GM21723 (cell line): ENCODE data around the gene COL18A1.
"Not testable (repeated sequence)": the region's sequence is repeated elsewhere in the genome, so short reads cannot be mapped to it uniquely, and the experiment has no call there.

Experiments
- ATAC-seq: cut with Tn5 transposase; IDR thresholded peaks from one replicate; pipeline ENCODE4 v1.9.1; 2021; ENCODE audit warnings: mild to moderate bottlenecking, moderate library complexity; ENCODE audit not compliant: unreplicated experiment

The COL18A1 gene

GRCh38 chr21:45513003-45513717 lies 108.2 kb downstream of the COL18A1 start:
- ATAC-seq: no peak

- ATAC-seq: no peak
These were observed 108.9 kb downstream of the COL18A1 start for GRCh38 chr21:45513741-45514310.

- no peak for ATAC-seq
These were observed 109.5 kb downstream of the COL18A1 start for GRCh38 chr21:45514311-45515021.

DNA sequence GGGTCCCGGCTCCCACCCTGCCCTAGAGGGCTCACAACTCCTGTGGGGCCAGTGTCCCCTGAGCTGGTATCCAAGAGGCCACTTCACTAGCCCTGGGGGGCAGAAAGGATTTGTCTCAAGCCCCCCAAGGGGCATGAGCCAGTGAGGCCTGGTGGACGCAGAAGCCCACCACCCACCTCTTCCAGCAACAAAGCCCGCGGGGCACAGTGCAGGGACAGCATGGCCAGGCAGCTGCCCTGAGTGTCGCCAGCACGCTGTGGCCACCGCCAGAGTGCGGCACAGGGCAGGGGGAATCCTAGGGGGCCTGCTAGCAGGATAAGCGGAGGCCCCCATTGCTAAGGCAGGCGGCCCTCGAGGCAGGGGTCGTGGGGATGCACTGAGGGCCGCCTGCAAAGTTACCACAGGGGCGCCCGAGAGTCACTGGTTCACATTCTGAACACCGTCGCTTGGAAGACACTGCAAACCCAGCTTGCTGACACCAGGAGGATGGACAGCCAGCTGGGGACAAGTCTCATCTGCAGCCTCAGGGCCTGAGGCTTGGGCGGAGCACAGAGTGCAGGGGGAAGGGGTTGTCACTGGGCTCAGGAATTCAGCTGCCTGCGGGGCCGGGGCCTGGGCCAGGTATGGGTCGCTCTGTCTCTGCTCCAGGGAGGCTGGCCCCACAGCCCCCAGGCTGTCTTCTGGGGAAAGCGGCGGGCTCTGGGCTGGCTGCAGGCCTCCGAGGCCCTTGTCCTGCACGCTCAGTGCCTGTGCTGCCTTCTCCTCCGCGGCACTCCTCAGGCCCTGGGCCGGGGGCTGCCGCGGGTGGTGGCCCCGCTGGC lies 110.5 kb downstream of the COL18A1 start:
- ATAC-seq: no peak

DNA sequence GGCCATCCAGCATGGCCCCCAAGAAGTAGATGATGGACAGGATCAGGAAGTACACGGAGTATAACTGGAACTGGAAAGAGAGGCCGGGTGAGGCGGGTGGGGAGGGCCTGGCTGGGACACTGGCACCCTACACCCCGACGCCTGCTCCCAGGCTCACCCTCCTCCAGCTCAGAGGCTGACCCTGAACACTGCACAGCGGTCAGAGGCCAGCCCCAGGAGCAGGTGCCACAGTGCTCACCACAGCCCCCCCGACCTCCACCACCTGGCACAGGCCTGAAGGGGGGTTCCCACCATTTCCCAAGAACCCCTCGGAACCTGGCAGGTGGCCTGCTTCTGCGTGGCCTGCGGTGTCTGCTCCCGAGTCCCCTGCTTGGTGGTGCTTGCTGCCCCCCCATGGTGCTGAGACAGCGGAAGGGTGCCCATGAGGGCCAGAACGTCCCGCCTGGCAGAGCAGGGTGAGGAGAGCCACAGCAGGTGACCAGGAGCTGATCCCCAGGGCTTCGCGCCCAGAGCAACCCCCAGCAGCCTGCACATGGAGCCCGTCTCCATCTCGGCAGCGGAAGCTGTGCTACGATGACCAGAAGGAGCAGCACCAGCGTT lies 111.2 kb downstream of the COL18A1 start:
- no peak for ATAC-seq

DNA sequence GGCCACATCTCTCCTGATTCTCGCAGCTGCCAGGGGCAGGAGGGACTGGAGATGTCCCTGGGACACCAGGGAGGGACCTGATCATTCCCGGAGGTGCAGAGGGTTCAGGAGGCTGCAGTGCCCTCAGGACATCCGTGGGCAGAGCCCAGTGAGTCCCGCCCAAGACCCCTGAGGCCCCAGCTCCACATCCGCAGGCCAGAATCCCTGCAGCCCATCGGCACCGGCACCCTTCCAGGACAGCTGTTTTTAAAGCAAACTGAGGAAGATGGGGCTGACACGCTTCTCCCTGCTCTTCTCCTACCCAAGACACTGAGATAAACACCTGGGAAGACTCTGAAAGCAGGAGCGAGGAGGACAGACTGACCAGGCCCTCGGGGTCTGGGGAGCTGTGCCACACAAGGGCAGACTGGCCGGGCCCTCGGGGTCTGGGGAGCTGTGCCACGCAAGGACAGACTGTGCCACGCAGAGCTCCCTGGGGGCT lies 111.7 kb downstream of the COL18A1 start:
- ATAC-seq: no peak

DNA sequence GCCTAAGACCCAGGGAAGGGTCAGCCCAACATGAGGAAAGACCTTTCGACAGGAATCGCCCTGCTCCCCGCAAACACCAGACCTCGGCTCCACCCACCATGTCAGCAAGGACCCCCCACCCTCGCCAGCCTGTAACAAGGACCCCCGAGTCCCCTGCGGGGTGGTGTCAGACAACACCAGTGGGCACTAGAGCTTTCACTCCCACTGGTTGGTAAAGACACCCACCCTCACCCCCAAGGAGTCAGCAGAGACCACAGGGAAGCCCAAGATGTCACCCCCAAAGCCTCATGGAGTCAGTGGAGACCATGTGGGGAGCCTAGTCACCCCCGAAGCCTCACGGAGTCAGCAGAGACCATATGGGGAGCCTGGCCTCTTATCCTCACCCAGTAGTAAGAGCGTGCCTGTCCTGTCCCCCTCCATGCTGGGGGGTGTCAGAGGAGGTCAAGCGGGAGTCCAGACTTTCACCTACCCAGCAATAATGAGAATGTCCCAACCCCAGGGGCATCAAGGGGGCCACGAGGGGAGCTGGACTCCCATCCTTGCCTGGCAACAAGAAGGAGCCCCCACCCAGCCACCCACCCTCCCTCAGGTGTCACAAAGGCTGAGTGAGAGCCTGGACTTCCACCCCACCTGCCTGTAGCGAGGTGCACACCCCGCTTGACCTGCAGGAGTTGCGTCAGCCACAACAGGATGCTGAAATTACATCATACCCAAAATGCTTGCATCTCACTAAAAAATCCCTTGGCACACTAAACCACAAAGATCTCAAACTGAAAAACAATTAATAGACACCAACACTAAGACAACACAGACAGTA lies 112.5 kb downstream of the COL18A1 start:
- ATAC-seq: no peak

GRCh38 chr21:45518742-45519141 lies 113.8 kb downstream of the COL18A1 start:
- ATAC-seq: no peak

- ATAC-seq: no peak
These were observed 114.2 kb downstream of the COL18A1 start for GRCh38 chr21:45519182-45519581.

GRCh38 chr21:45521241-45521640 lies 116.3 kb downstream of the COL18A1 start:
- no peak for ATAC-seq

- ATAC-seq: no peak
These were observed 117.4 kb downstream of the COL18A1 start for GRCh38 chr21:45522381-45522780.

DNA sequence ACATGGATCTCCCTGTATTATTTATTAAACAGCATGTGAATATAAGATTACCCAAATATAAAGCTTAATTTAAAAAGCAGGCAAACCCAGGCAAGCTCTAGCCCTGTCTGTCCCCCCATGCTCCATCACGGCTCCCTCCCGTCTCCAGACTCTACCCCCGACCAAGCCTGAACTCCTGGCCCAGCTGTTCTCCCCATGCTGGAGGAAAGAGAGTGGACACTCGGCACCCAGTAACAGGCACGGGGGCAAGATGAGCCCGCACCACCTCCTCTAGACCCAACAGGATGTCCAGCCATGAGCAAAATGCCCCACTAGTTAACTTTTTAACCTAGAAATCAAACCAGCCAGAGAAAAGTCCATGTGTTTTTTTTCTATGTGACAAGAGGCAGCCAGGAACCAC lies 118.0 kb downstream of the COL18A1 start:
- ATAC-seq: no peak

DNA sequence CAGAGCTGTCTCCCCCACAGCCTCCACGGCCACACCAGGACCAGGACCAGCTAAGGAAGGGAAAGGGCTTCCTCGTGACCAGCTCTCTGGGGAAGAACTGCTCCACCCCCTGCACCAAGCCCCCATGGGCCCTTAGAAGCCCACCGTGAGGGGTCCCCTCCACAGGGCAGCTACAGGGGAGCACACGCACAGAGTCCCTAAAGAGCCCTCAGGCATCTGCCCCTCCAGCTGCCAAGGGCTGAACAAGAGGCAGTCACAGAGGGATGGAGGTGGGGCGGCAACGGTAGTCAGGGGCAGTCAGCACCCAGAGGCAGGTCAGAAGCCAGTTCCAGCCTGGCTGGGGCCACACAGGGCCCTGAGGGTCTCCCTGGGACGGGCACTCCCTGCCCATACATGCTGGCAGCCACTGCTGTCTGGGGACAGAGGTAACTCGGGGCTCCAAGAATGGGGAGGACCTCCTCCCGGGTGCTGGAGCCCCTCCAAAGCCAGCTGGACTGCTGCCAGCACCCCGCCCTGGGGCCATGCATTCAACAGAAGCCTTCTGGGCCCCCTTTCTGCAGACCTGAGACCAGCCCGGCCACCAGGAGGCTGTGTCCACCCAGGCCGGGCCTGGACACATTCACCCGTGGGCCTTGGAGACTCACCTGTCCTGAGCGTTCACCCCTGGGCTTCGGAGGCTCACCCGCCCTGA lies 118.6 kb downstream of the COL18A1 start:
- no peak for ATAC-seq

DNA sequence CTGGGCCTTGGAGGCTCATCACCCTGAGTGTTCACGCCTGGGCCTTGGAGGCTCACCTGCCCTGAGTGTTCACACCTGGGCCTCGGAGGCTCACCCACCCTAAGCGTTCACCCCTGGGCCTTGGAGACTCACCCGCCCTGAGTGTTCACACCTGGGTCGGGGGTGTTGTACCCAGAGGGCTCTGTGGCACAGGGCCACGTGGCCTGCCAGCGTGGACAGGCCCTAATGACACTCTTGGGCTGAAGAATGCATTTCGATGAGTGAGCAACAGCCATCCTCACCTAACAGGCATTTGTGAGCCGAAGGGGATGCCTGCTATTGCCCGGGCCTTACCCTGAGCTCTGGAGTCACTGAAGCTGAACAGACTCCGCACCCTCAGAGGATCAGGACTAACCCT lies 119.8 kb downstream of the COL18A1 start:
- no peak for ATAC-seq

DNA sequence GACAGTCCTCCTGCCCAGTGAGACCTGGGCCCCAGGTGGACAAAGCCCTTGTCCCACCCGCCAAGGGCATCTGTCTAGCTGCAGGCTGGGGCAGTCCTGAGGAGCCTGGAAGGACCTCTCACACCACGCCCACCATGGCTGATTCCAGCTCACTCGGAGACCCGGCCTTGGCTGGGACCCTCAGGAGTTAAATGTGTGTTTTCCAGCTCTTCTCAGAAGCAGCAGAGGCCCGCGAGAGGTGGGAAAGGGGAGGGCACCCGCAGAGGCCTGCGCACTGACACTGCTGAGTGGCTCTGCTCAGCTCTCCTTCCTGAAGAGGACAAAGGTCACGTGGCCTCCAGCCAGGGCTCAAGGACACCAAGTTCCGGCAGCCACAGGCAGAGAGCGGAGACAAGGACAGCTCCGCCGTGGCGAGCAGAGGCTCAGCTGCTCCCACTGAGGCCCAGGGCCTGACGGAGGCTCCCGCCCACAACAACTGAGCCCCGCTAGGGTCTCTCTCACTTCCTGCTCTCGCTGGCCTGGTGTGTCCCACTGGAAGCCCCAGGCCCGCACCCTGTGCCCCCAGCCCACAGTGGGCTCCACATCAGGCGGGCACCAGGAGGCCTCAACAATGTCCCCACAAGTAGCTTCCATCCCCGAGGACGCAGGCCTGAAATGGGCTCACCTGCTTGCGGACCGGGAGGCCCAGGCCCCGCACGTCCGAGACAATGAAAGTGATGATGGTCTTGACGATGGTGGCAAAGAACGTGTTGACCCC lies 120.4 kb downstream of the COL18A1 start:
- no peak for ATAC-seq

GRCh38 chr21:45525910-45526306 lies 120.9 kb downstream of the COL18A1 start:
- ATAC-seq: no peak

DNA sequence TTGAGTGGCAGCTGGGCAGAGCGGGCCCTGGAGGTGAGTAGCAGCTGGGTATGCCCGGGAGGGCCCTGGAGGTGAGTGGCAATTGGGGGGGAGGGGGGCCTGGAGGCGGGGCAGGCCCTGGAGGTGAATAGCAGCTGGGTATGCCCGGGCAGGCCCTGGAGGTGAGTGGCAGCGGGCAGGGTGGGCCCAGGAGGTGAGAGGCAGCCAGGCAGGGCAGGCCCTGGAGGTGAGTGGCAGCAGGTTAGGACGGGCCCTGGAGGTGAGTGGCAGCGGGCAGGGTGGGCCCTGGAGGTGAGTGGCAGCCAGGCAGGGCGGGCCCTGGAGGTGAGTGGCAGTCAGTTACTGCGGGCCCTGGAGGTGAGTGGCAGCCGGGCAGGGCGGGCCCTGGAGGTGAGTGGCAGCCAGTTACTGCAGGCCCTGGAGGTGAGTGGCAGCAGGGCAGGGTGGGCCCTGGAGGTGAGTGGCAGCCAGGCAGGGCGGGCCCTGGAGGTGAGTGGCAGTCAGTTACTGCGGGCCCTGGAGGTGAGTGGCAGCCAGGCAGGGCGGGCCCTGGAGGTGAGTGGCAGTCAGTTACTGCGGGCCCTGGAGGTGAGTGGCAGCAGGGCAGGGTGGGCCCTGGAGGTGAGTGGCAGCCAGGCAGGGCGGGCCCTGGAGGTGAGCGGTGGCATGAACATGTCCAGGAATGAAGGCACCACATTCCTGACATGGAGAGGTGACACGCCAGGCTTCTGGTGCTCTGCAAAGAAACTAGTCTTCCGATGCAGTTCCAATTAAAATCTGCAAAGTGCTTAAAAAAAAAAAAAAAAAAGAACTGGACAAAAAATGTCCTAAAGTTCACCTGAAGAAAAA lies 122.4 kb downstream of the COL18A1 start:
- ATAC-seq: not testable (repeated sequence)
